Activated CD8-positive, alpha-beta memory T cell treated with anti-CD3 and anti-CD28 coated beads for 4 hours (primary cell): ENCODE data around the gene ANKEF1.

Experiments used
- DNase-seq, 2 donors: peaks; one replicate each; pipeline ENCODE4 v3.0.0-alpha.2; 2020; ENCODE audit warnings: low read depth in 2 of 2

ANKEF1 gene

DNA sequence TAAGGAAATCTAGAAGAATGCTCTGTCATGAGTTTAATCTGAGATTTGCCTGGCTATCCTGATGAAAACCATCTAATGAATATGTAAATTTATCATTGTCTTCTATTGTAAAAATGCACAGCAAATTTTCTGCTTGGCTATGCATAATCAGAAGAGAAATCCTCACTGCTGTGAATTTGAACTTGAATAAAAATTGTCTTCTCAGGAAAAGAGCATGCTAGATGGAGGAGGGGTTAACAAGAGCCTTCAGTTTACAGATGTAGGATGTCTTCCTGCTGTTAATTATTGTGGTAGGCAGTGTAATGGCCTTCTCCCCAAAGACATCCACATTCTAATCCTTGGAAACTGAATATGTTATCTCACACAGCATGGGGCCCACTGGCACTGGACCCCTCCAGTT is 45.8 kb downstream of the ANKEF1 start:
- no peak for DNase-seq

GRCh38 chr20:10089871-10090587 is 55.2 kb downstream of the ANKEF1 start:
- no peak for DNase-seq

- DNase-seq: no peak
Observed at GRCh38 chr20:10090588-10091166, 55.9 kb downstream of the ANKEF1 start.

- DNase-seq: no peak
Observed at GRCh38 chr20:10093087-10093591, 58.4 kb downstream of the ANKEF1 start.

- DNase-seq: no peak
Observed at GRCh38 chr20:10094566-10095173, 59.9 kb downstream of the ANKEF1 start.

DNA sequence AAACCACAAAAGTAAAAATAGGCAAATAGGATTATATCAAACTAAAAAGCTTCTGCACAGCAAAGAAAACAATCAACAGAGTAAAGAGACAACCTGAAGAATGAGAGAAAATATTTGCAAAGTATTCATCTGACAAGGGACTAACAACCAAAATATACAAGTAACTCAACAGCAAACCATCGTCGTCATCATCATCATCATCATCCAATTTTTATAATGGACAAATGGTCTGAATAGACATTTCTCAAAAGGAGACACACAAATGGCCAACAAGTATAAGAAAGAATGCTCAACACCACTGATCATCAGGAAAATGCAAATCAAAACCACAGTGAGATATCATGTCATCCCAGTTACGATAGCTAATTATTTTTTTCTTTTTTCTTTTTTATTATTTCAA is 62.0 kb downstream of the ANKEF1 start:
- DNase-seq: no peak

DNA sequence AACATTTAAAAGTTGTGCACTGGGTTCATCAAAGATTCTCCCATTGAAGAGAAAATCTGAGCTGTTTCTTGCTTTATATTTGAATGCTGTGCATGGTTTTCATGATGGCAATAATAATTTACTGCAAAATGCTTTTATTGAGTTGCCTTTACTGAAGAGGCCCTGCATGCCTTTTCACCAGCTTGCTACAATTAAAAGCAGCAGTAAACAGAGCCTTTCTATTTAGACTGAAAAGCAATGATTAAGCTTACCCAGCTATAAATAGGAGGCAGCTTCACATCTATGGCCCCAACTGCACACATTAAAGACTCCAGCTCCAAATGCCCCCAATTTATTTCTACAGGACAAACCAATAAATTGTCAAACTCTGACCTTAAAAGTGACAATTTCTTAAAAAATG is 70.3 kb downstream of the ANKEF1 start:
- no peak for DNase-seq
